Activated CD8-positive, alpha-beta memory T cell treated with anti-CD3 and anti-CD28 coated beads for 4 hours (primary cell): ENCODE data around the gene PCCA.
"Not testable (repeated sequence)": the region's sequence is repeated elsewhere in the genome, so short reads cannot be mapped to it uniquely, and the experiment has no call there.

ENCODE experiments used
- DNase-seq, 2 donors: peaks; one replicate each; pipeline ENCODE4 v3.0.0-alpha.2; 2020; ENCODE audit warnings: low read depth in 2 of 2

Gene PCCA

GRCh38 chr13:100195568-100195967 lies 106.7 kb downstream of the PCCA start:
- no peak for DNase-seq

GRCh38 chr13:100196375-100196774 lies 107.5 kb downstream of the PCCA start:
- no peak for DNase-seq

DNA sequence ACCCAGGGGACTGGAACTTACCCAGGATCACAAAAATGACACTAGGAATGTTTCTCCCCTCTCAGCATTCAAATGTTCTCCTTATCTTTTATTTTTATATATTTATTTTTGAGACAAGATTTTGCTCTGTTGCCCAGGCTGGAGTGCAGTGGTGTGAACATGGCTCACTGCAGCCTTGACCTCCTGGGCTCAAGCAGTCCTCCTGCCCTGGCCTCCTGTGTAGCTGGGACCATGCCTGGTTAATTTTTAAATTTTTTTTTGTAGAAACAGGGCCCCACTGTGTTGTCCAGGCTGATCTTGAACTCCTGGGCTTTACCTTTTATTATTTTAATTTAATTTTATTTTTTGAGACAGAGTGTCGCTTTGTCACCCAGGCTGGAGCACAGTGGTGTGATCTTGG lies 108.2 kb downstream of the PCCA start:
- DNase-seq: no peak

DNA sequence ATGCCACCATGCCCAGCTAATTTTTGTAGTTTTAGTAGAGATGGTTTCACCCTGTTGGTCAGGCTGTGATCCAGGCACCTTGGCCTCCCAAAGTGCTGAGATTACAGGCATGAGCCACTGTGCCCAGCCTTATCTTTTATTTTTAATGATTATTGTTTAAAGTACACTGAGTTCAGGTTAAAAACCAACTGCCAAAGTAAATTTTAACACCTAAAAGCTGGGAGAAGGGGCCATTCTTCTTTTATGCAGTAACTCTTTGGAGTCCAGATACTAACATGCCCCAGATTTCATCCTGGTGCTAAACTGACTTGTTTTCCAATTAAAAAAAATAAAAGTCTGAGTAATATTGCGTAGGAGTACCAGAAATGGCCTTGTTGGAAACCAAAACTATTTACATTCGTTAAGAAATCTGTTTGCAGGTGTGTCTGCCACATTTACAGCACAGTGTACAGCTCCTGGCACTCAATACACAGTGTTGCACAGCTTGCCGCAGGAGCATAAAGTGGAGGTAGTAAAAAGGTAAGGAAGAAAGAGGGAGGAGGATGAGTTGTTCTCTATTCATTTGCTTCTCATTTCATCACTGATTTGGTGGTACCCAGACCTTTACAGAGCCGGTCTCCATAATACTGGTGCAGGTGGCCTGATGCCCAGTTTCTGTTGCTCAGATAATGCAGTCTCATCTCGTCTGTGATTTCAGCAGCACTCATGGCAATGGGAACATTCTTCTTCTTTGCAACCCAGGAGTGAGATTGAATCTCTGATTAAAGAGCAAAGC lies 108.9 kb downstream of the PCCA start:
- DNase-seq: no peak

- no peak for DNase-seq
These were observed 114.9 kb downstream of the PCCA start for GRCh38 chr13:100203696-100204367.

- DNase-seq: no peak
These were observed 119.1 kb downstream of the PCCA start for GRCh38 chr13:100208002-100208401.

- DNase-seq: no peak
These were observed 119.7 kb downstream of the PCCA start for GRCh38 chr13:100208626-100209025.

DNA sequence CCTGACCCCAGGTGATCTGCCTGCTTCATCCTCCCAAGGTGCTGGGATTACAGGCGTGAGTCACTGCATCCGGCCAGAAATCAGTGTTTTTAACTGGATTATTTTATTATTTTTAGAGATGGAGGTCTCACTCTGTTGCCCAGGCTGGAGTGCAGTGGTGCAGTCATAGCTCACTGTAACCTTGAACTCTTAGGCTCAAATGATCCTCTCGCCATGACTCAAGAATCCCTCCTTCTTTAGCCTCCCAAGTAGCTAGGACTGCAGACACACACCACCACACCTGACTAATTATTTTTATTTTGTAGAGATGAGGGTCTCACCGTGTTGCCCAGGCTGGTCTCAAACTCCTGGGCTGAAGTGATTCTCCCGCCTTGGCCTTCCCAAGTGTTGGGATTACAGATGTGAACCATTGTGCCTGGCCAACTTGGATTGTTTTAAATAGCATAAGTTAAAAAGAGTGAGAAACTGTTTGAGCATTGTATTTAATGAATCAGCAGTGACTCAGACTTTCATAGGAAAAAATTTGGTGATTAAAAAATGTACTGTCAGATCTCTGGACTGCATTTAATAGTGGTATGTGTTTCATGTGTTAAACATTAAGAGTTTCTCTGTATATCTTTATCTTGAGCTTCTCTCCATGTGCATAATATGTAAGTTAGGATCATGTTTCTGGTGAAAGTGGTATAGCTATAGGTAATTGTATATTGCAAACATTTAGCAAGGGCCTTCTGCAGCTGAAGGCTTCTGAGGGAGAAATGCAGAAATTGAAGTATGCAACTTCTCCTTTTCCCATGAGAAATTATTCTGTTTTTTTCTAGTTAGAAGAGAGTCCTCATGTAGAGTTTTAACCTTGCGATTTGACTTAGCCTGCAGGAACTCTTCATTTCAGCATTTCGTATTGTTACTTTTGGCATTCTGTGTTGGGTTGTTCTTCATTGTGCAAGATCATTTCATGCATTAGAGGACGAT lies 121.2 kb downstream of the PCCA start:
- DNase-seq: no peak

DNA sequence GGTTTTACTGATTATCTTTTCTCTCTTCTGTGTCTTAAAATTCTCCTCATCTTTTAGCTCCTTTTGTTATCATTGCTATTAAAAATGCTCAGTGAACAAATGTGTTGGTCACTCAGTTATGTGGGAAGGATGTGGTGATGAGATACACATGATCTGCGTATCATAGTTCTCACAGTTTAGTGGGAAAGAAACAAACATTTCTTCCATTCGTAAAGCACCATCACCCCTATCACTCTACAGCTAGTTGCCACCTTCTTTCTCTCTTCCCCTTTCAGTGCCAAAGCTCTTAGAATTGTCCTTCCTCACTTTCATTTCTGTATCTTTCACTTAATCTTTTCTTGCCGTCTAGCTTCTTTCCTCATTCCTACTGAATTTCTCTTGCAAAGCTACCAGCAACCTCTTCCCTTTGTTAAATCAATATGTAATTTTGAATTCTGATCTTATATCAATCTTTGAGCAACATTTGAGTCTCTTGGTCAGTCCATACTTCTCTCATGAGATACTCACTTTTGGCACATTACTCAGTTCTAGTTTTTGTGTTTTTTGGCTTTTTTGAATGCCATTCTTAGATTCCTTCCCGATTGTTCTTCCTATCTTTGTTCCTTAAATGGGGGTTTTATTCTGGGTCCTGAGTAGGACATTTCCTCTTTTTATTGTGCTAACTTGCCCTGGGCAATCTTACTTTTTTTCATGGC lies 122.3 kb downstream of the PCCA start:
- DNase-seq: no peak

GRCh38 chr13:100212904-100213553 lies 124.1 kb downstream of the PCCA start:
- no peak for DNase-seq

GRCh38 chr13:100213576-100213975 lies 124.7 kb downstream of the PCCA start:
- no peak for DNase-seq

DNA sequence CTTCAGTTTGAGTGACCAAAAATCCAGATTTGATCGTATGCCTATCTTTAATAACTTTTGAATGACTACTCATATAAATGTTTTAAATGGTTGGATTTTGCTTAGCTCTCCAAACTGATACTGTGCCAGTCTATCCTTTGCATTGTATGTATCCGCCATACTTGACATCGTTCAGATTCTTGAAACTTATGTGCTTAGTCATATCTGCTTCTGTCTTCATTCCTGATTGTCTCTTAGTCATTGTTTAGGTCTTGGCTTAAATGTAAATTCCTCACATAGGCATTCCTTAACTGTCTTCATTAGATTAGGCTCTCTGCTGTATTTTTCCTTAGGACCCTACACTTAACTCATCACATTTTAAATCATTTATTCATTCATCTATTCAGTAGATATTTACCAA lies 126.0 kb downstream of the PCCA start:
- DNase-seq: no peak

DNA sequence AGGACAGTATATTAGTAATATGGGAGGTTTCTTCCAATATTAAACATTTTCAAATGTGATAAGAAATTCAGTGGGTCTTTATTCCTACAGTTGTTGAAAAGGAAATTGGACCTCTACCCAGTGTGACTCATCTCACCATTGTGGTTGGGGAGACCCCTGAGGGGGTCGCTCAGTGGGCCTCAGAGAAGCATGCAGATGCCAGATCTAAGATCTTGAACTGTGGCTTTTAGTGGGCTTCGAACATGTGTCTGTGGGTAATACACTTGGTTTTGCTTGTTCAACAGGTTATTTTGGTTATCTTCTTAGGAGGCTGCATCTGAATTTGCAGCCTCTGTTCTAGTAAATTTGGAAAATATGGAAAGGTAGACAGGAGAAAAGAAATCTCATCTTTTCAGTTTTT lies 132.3 kb downstream of the PCCA start:
- no peak for DNase-seq

GRCh38 chr13:100223966-100224530 lies 135.2 kb downstream of the PCCA start:
- not testable (repeated sequence) for DNase-seq

GRCh38 chr13:100229603-100230002 lies 140.7 kb downstream of the PCCA start:
- no peak for DNase-seq

- no peak for DNase-seq
These were observed 141.9 kb downstream of the PCCA start for GRCh38 chr13:100230769-100231149.

DNA sequence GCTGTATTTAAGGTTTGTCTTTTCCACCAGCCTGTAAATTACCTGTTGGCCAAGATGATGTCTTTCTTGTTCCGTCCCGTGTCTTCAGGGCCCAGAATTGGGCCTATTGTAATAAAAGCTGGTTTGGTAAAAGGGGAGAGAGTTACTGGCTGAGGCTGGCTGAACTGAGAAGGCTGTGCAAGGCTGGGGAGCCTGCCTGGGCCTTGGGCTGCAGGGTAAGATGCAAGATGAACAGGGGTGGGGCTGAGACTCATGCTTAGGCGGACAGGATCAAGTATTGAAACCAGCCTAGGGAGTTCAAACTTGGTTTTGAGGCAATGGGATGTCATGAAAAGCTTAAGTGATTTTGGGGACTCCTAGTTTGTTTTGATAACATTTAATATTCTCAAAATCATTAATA lies 142.3 kb downstream of the PCCA start:
- no peak for DNase-seq

DNA sequence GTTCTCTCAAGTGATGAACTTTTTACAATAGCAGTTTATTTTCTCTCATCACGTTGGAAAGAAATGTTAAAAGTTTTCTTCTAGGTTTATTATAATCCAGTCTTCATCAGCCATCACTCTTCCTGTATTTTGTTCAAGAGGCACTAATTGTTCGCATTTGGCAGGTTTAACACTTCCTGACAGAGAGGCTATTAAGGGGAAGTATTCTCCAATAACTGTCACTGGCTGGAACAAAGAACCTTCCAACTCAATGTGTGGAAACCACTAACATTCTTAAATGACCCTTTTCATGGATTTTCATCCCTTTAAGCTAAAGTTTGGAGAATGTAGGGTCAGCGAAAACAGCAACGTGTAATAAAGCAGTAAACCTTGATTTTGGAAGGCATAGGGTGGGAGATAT lies 145.1 kb downstream of the PCCA start:
- no peak for DNase-seq

DNA sequence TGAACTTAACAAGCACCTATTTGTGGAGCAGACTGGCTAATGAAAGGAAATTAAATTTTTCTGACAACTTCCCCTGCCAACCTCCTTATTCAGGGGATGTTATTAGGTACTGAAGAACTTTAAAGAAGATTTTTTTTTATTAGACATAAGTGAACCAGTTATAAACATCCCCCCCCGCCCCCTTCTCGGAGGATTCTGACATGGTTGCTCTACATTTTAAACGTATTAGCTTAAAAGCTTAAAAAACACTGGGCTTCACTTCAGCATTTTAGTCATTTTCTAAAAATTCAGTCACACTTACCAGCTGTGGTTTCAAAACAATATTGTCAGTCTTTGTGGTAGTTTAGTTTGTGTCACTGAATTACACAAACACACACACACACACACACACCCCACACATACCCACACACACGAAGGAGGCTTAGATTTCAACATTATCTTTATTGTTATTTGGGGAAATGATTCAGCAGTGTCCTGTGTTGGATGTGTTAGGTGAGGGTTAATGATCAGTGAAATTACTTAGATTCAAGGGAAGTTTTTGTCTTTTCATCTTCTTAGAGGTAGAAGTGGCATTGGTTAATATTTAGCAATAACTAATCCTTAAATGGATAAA lies 145.7 kb downstream of the PCCA start:
- DNase-seq: no peak

DNA sequence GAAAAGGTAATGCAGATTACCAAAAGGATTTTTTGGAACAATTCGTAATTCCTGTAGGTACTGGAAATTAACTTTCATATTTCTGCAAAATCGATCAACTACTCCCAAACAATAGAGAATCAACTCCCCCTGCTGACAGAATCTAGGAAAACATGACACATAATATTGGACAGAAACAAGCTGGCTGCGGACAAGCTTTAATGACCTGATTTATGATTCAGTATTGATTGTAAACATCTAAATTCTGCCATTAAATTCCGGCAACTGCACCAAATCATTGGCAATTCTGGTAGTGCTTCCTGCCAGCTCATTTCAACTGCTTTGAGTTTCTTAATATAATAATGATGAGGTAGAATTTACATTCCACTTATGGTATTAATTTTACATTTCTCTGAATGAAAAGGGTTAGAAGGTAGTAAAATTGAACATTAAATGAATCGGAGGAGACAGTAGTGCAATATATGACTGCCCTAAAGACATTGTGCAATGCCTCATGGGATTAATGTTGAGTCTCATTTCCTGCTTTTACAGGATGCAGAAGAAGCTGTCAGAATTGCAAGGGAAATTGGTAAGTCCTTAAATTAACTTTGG lies 146.5 kb downstream of the PCCA start:
- DNase-seq: no peak
